Lower leg skin (tissue), 4 donors: Measurements from ENCODE around the gene PLXNA1. TPM values are rescaled to one million over a fixed set of nuclear protein-coding genes. Genes with fewer than 3 reads are reported as not detected.

Experiments
- DNase-seq, 2 donors: peaks; one replicate each; pipeline ENCODE4 v3.0.0-alpha.2; 2019; ENCODE audit warnings: low spot score in 2 of 2
- H3K4me3 ChIP-seq: fragments of 200-600 bp; sonication (generic); 2 replicates; pipeline ENCODE4 v1.5.1; 2017; ENCODE audit warnings: mild to moderate bottlenecking, low read depth; ENCODE audit not compliant: poor library complexity, severe bottlenecking
- POLR2A ChIP-seq, 2 donors: fragments of 450-650 bp; IDR thresholded peaks; one replicate each; pipeline ENCODE4 v1.6.1; 2016 to 2017; ENCODE audit warnings: antibody characterized with exemption in 2 of 2, mild to moderate bottlenecking in 1 of 2, moderate library complexity in 1 of 2
- WGBS, 2 donors: methylation state at CpG; one replicate each; pipeline ENCODE4 v1.1.5; 2018; 5-methylcytosine and 5-hydroxymethylcytosine counted together
- intact Hi-C: fragments of 100-400 bp; cut with DNase I; formaldehyde crosslinking; loops from one replicate; pipeline ENCODE4 v1.15.0; 2023; ENCODE audit warnings: low total_unique reads
- total RNA-seq, 4 donors: library from RNA; depleted of rRNA; stranded (reverse); fragments of >200 nt; gene quantifications; one replicate each; pipeline ENCODE4 v1.1.0, GENCODE V29; 2016
- TF ChIP-seq, protein P1 (sequence below), 3 donors: fragments of 450-650 bp; IDR thresholded peaks; one replicate each; pipeline ENCODE4 v1.5.1; 2016; ENCODE audit warnings: antibody characterized with exemption in 3 of 3, mild to moderate bottlenecking in 3 of 3, moderate library complexity in 2 of 3

Gene PLXNA1
- total RNA-seq, 4 donors from 2014 or later: 35.8 to 44.9 (median 39.7) TPM

DNA sequence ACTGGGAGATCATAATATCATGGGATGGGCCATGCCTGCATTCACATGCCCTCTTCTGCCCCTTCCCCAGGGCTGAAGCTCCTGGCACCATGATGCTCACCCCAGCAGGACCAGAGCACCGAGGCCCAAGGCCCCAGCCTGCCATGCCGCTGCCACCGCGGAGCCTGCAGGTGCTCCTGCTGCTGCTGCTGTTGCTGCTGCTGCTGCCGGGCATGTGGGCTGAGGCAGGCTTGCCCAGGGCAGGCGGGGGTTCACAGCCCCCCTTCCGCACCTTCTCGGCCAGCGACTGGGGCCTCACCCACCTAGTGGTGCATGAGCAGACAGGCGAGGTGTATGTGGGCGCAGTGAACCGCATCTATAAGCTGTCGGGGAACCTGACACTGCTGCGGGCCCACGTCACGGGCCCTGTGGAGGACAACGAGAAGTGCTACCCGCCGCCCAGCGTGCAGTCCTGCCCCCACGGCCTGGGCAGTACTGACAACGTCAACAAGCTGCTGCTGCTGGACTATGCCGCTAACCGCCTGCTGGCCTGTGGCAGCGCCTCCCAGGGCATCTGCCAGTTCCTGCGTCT is 5.6 kb downstream of the PLXNA1 start:
- H3K4me3 ChIP-seq: no peak overlapping the region
- no peak for DNase-seq
- intact Hi-C loops: loop anchor here (5.0 to 10.0 kb wide), 3 partner anchors 306 to 556 kb away; no protein-coding TSS in a partner anchor
- TF ChIP-seq POLR2A (IDR thresholded peaks at IDR 0.05): no peak
- TF ChIP-seq, protein P1, sequence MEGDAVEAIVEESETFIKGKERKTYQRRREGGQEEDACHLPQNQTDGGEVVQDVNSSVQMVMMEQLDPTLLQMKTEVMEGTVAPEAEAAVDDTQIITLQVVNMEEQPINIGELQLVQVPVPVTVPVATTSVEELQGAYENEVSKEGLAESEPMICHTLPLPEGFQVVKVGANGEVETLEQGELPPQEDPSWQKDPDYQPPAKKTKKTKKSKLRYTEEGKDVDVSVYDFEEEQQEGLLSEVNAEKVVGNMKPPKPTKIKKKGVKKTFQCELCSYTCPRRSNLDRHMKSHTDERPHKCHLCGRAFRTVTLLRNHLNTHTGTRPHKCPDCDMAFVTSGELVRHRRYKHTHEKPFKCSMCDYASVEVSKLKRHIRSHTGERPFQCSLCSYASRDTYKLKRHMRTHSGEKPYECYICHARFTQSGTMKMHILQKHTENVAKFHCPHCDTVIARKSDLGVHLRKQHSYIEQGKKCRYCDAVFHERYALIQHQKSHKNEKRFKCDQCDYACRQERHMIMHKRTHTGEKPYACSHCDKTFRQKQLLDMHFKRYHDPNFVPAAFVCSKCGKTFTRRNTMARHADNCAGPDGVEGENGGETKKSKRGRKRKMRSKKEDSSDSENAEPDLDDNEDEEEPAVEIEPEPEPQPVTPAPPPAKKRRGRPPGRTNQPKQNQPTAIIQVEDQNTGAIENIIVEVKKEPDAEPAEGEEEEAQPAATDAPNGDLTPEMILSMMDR (IDR thresholded peaks at IDR 0.05): no peak
- WGBS, 2 donors: 82 to 86% methylated on average over 5 to 25 of the region's 26 CpGs

DNA sequence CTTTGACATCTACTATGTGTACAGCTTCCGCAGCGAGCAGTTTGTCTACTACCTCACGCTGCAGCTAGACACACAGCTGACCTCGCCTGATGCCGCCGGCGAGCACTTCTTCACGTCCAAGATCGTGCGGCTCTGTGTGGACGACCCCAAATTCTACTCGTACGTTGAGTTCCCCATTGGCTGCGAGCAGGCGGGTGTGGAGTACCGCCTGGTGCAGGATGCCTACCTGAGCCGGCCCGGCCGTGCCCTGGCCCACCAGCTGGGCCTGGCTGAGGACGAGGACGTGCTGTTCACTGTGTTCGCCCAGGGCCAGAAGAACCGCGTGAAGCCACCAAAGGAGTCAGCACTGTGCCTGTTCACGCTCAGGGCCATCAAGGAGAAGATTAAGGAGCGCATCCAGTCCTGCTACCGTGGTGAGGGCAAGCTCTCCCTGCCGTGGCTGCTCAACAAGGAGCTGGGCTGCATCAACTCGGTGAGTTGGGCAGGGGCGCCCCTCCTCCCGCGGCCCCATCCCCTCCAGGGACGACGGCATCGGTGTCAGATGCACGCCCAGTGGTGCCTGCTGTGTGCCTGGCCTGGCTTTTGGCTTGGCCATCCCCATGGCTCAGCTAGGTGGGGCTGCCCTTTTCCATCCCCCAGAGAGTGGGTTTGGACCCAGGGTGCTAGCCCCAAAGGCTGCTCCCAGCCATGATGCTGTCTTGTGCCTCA is 6.6 kb downstream of the PLXNA1 start:
- H3K4me3 ChIP-seq: no peak overlapping the region
- WGBS, 2 donors: 90 to 92% methylated on average over 33 to 36 of the region's 36 CpGs
- intact Hi-C loops: loop anchor here (5.0 to 10.0 kb wide), 3 partner anchors 307 to 555 kb away; no protein-coding TSS in a partner anchor
- DNase-seq: no peak
- TF ChIP-seq, protein P1 (IDR thresholded peaks at IDR 0.05): no peak
- TF ChIP-seq POLR2A (IDR thresholded peaks at IDR 0.05): no peak

DNA sequence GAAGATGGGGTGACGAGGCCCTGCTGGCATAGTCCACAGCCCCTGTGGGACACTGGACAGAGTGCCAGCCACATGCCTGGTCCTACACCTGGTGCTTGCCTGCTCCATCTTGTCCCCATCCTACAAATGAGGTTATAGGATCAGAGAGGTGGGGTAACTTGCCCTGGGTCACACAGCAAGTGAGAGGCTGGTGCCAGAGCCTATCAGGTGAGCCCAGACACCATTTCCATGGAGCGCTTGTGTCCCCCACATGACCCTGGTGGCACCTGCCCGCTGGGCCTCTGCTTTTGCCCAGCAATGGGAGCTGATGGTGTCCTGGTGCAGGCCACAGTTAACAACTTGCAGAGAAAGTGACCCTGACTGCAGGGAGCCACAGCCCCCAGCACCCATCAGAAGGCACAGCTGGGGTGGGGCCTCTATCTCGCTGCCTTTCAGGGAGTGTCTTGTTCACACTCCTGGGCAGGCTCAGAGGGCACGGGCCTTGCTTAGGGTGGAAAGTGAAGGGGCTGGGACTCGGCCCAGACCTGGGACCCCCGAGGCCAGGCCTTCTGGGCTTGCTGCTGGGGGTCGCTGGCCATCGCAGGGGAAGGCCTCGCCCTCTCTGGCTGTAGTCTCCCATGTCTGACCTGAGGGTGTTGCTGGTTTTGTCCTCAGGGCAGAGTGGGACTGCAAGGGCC is 7.2 kb downstream of the PLXNA1 start:
- intact Hi-C loops: no loop called here
- WGBS, 2 donors: 61 to 93% methylated on average over 6 of the region's 10 CpGs
- H3K4me3 ChIP-seq: no peak overlapping the region
- TF ChIP-seq, protein P1 (IDR thresholded peaks at IDR 0.05): no peak
- no peak for TF ChIP-seq POLR2A (IDR thresholded peaks at IDR 0.05)
- no peak for DNase-seq

DNA sequence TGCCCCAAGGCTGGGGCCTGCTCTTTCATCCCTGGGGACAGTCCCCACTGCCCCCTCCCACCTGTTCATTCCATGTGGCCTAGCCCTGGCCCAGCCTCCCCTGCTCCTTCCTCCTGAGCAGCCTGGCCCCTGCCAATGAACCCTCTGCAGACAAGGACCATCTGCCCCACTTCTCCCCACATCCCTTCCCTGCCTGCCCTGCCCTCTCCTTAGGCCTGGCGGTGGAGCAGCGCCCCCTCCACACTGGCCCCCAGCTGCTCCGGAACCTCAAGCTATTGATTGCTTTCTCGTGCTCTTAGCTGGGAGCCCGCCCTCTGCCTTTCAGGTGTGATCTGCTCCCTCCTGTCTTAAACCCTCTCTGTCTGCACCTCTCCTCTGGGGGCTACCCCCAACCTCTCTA is 8.0 kb downstream of the PLXNA1 start:
- DNase-seq: no peak
- TF ChIP-seq POLR2A (IDR thresholded peaks at IDR 0.05): no peak
- TF ChIP-seq, protein P1 (IDR thresholded peaks at IDR 0.05): no peak
- WGBS, 2 donors: 89 to 90% methylated on average over 5 of the region's 5 CpGs
- no peak overlapping the region for H3K4me3 ChIP-seq
- intact Hi-C loops: no loop called here

DNA sequence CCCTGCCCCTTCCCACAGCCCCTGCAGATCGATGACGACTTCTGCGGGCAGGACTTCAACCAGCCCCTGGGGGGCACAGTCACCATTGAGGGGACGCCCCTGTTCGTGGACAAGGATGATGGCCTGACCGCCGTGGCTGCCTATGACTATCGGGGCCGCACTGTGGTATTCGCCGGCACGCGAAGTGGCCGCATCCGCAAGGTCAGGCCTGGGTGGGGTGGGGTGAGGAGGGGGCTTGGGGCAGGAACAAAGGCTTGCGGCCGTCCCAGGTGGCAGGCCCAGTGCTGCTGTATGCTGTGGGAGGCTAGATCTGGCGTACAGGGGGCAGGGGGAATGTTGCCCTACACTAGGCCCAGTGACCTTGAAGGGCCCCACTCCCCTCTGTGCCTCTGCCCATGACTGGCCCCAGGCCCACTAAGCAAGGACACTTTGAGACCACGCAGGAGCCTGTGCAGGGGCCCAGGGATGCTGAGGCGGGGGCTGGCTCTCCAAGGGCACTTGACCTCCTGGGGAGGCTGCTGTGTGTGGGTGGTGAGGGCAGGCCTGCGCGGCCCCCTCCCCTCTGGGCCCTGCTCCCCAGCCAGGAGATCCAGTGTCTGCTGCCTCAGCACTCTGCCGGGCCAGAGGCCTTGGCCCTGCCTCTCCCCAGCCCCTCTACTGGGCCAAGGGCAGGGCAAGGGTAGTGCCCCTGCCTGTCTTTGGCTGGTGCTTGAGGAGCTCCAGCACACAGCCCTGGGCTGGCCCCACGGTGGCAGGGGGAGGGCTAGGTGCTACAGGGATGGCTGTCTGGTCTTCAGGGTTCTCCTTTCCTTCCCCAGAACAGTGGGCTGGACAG is 8.7 kb downstream of the PLXNA1 start:
- 79 to 83% methylated on average over 7 to 23 of the region's 24 CpGs for WGBS, 2 donors
- intact Hi-C loops: no loop called here
- H3K4me3 ChIP-seq: no peak overlapping the region
- no peak for TF ChIP-seq POLR2A (IDR thresholded peaks at IDR 0.05)
- DNase-seq: no peak
